Mesendoderm (in vitro differentiated cells): Measurements from ENCODE around the gene GALNT18.

Experiments used
- DNase-seq: peaks from one replicate; pipeline ENCODE4 v3.0.0; 2013
- H2AK5ac ChIP-seq: 2 replicates; pipeline ENCODE4 v1.6.1; 2013; ENCODE audit warnings: low read length, inconsistent platforms
- H2BK120ac ChIP-seq: 2 replicates; pipeline ENCODE4 v1.6.1; 2013; ENCODE audit warnings: low read depth, mild to moderate bottlenecking, low read length, moderate library complexity, mixed read lengths
- H2BK15ac ChIP-seq: replicated peaks from 2 replicates; pipeline ENCODE4 v1.6.1; 2013; ENCODE audit warnings: low read depth, mild to moderate bottlenecking, moderate library complexity
- H2BK5ac ChIP-seq: 2 replicates; pipeline ENCODE4 v1.6.1; 2013; ENCODE audit warnings: low read length, inconsistent platforms
- H3K18ac ChIP-seq: 2 replicates; pipeline ENCODE4 v1.6.1; 2013; ENCODE audit warnings: mild to moderate bottlenecking, low read length, mixed read lengths
- H3K23ac ChIP-seq: one replicate; pipeline ENCODE4 v1.6.1; 2013; ENCODE audit warnings: low read length
- H3K27ac ChIP-seq: 2 replicates; pipeline ENCODE4 v1.5.1; 2013; ENCODE audit warnings: low read depth, mild to moderate bottlenecking, inconsistent platforms, low read length, moderate library complexity
- H3K27me3 ChIP-seq: 2 replicates; pipeline ENCODE4 v1.6.1; 2013; ENCODE audit warnings: low read length, control low read depth, mild to moderate bottlenecking, inconsistent platforms; ENCODE audit not compliant: insufficient read depth, poor library complexity
- H3K36me3 ChIP-seq: 2 replicates; pipeline ENCODE4 v1.6.1; 2013; ENCODE audit warnings: low read length, inconsistent platforms; ENCODE audit not compliant: control insufficient read depth, insufficient read depth
- H3K4ac ChIP-seq: one replicate; pipeline ENCODE4 v1.6.1; 2013; ENCODE audit warnings: low read depth, mild to moderate bottlenecking, low read length, moderate library complexity
- H3K4me1 ChIP-seq: 2 replicates; pipeline ENCODE4 v1.6.1; 2013; ENCODE audit warnings: low read depth, low read length, inconsistent platforms; ENCODE audit not compliant: control insufficient read depth
- H3K4me2 ChIP-seq: 2 replicates; pipeline ENCODE4 v1.6.1; 2013; ENCODE audit warnings: low read length
- H3K4me3 ChIP-seq: 2 replicates; pipeline ENCODE4 v1.5.1; 2013; ENCODE audit warnings: mild to moderate bottlenecking, low read length
- H3K56ac ChIP-seq: one replicate; pipeline ENCODE4 v1.6.1; 2013; ENCODE audit warnings: low read length
- H3K79me1 ChIP-seq: 2 replicates; pipeline ENCODE4 v1.6.1; 2013; ENCODE audit warnings: low read length, inconsistent platforms
- H3K79me2 ChIP-seq: 2 replicates; pipeline ENCODE4 v1.6.1; 2013; ENCODE audit warnings: mild to moderate bottlenecking, low read length; ENCODE audit not compliant: control insufficient read depth, insufficient read depth
- H3K9ac ChIP-seq: 2 replicates; pipeline ENCODE4 v1.6.1; 2013; ENCODE audit warnings: low read length, inconsistent platforms
- H4K5ac ChIP-seq: one replicate; pipeline ENCODE4 v1.6.1; 2013; ENCODE audit warnings: low read length
- H4K8ac ChIP-seq: one replicate; pipeline ENCODE4 v1.6.1; 2013; ENCODE audit warnings: low read depth, mild to moderate bottlenecking, control low read depth, low read length, moderate library complexity
- WGBS: extraction: QIAGEN DNeasy Blood & Tissue Kit; methylation state at CpG from one replicate; pipeline ENCODE4 v1.1.7; 2013; ENCODE audit warnings: low lambda C conversion rate, missing lambda C conversion rate; ENCODE audit not compliant: insufficient coverage; ENCODE audit errors: extremely low coverage; 5-methylcytosine and 5-hydroxymethylcytosine counted together

The GALNT18 gene

GRCh38 chr11:11594162-11594561 is 27.6 kb downstream of the GALNT18 start:
- H2BK120ac ChIP-seq: no peak overlapping the region
- no peak overlapping the region for H2BK15ac ChIP-seq
- no peak overlapping the region for H3K23ac ChIP-seq
- no peak overlapping the region for H3K18ac ChIP-seq
- no peak overlapping the region for H3K4me2 ChIP-seq
- H3K36me3 ChIP-seq: no peaks in the 10 kb centered on the region
- peaks cover 11% of the 10 kb centered on the region for H3K4me1 ChIP-seq
- no peak overlapping the region for H3K4ac ChIP-seq
- H2AK5ac ChIP-seq: no peak overlapping the region
- DNase-seq: no peak
- H3K56ac ChIP-seq: no peak overlapping the region
- H3K79me1 ChIP-seq: no peaks in the 10 kb centered on the region
- H4K8ac ChIP-seq: no peak overlapping the region
- H3K4me3 ChIP-seq: no peak overlapping the region
- H2BK5ac ChIP-seq: no peak overlapping the region
- no peak overlapping the region for H3K27ac ChIP-seq
- H4K5ac ChIP-seq: no peak overlapping the region
- WGBS: no CpG with 5 or more reads among the region's 2 CpGs
- no peaks in the 10 kb centered on the region for H3K79me2 ChIP-seq
- no peak overlapping the region for H3K9ac ChIP-seq
- no peaks in the 10 kb centered on the region for H3K27me3 ChIP-seq

GRCh38 chr11:11592146-11592684 is 29.6 kb downstream of the GALNT18 start:
- Histone ChIP-seq H3K27me3 (no peaks in the 10 kb centered on the region), H2BK120ac (no peak overlapping the region), H2AK5ac (no peak overlapping the region), H3K36me3 (no peaks in the 10 kb centered on the region), H3K4me1 (peaks cover 19% of the 10 kb centered on the region), H3K4ac (no peak overlapping the region), H3K27ac (no peak overlapping the region), H4K5ac (no peak overlapping the region), H3K9ac (no peak overlapping the region), H3K23ac (no peak overlapping the region), H3K79me1 (no peaks in the 10 kb centered on the region), H3K79me2 (no peaks in the 10 kb centered on the region), H3K4me2 (no peak overlapping the region), H4K8ac (no peak overlapping the region), H3K18ac (no peak overlapping the region), H2BK5ac (no peak overlapping the region), H3K56ac (no peak overlapping the region), H3K4me3 (no peak overlapping the region), H2BK15ac (no peak overlapping the region)
- no peak for DNase-seq
- no CpG with 5 or more reads among the region's 8 CpGs for WGBS

- peak; percentile 68 for DNase-seq
- no CpG with 5 or more reads among the region's 4 CpGs for WGBS
- no peak overlapping the region for H3K9ac ChIP-seq
- peak overlapping the region; percentile 50 for H2BK120ac ChIP-seq
- H4K8ac ChIP-seq: no peak overlapping the region
- H3K4me1 ChIP-seq: peaks cover 19% of the 10 kb centered on the region
- H3K4me2 ChIP-seq: no peak overlapping the region
- H2AK5ac ChIP-seq: no peak overlapping the region
- H3K36me3 ChIP-seq: no peaks in the 10 kb centered on the region
- H3K27ac ChIP-seq: peak overlapping the region; percentile 23
- no peaks in the 10 kb centered on the region for H3K27me3 ChIP-seq
- no peaks in the 10 kb centered on the region for H3K79me2 ChIP-seq
- H3K56ac ChIP-seq: peak overlapping the region; percentile 58
- no peak overlapping the region for H2BK15ac ChIP-seq
- H3K4ac ChIP-seq: no peak overlapping the region
- H3K4me3 ChIP-seq: no peak overlapping the region
- peak overlapping the region; percentile 60 for H2BK5ac ChIP-seq
- H3K23ac ChIP-seq: no peak overlapping the region
- H3K18ac ChIP-seq: peak overlapping the region; percentile 51
- no peaks in the 10 kb centered on the region for H3K79me1 ChIP-seq
- H4K5ac ChIP-seq: no peak overlapping the region
Measured at GRCh38 chr11:11589437-11589836, 32.4 kb downstream of the GALNT18 start.

- peak; percentile 80 for DNase-seq
- Histone ChIP-seq H2AK5ac (no peak overlapping the region), H3K27ac (no peak overlapping the region), H3K9ac (no peak overlapping the region), H2BK5ac (peak overlapping the region; percentile 96), H4K8ac (no peak overlapping the region), H3K27me3 (no peaks in the 10 kb centered on the region), H2BK120ac (no peak overlapping the region), H2BK15ac (no peak overlapping the region), H3K79me1 (no peaks in the 10 kb centered on the region), H3K4me2 (no peak overlapping the region), H3K4me3 (no peak overlapping the region), H3K79me2 (no peaks in the 10 kb centered on the region), H3K23ac (no peak overlapping the region), H3K18ac (no peak overlapping the region), H3K36me3 (no peaks in the 10 kb centered on the region), H3K4ac (no peak overlapping the region), H4K5ac (no peak overlapping the region), H3K56ac (peak overlapping the region; percentile 69), H3K4me1 (peaks cover 19% of the 10 kb centered on the region)
- WGBS: no CpG with 5 or more reads among the region's 1 CpG
Measured at GRCh38 chr11:11588891-11589290, 32.9 kb downstream of the GALNT18 start.

DNA sequence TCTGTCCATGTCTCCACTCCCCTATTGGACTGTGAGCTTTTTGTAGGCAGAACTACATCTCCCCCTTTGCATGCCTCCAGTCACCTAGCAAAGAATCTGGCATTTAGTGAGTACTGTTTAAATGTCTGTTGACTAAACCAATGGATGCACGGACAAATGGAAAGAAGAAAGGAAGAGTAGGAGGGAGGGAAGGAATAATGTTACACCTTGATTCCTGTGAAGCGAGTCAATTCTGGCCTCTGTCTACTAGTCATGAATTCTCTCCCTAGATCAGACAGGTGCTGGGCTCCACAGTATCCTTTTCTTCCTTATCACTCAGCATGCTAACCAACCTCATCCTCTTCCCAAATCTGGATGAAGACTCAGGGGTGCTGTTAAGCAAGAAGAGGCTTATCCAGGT is 33.6 kb downstream of the GALNT18 start:
- no CpG with 5 or more reads among the region's 2 CpGs for WGBS
- H2BK120ac ChIP-seq: no peak overlapping the region
- no peaks in the 10 kb centered on the region for H3K36me3 ChIP-seq
- H3K79me1 ChIP-seq: no peaks in the 10 kb centered on the region
- H3K27me3 ChIP-seq: no peaks in the 10 kb centered on the region
- peak overlapping the region; percentile 53 for H2AK5ac ChIP-seq
- peak overlapping the region; percentile 90 for H3K4ac ChIP-seq
- H3K27ac ChIP-seq: peak overlapping the region; percentile 13
- peak overlapping the region; percentile 96 for H2BK5ac ChIP-seq
- H2BK15ac ChIP-seq: no peak overlapping the region
- no peak overlapping the region for H3K23ac ChIP-seq
- no peak overlapping the region for H3K4me2 ChIP-seq
- H4K5ac ChIP-seq: peak overlapping the region; percentile 30
- H3K56ac ChIP-seq: peak overlapping the region; percentile 69
- DNase-seq: no peak
- H3K4me1 ChIP-seq: peaks cover 19% of the 10 kb centered on the region
- H4K8ac ChIP-seq: no peak overlapping the region
- no peak overlapping the region for H3K18ac ChIP-seq
- no peaks in the 10 kb centered on the region for H3K79me2 ChIP-seq
- H3K9ac ChIP-seq: peak overlapping the region; percentile 21
- no peak overlapping the region for H3K4me3 ChIP-seq

DNA sequence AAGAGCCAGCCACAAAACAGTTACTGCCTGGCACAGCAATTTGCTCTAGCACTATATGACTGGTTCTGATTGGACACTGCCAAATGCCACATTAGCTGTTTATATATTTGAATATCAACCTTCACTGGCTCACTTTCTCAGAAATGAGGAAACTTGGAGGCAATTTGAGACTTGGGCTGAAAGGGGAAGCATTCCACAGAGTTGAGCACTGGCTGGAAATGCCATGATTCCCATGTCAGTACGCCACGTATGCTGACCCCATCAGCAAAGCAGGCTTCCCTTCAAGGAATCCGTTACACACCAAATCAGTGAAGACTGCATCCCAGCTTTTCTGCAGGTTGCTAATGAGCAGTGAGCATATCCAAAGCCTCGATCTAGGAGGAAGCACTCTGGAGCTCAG is 34.7 kb downstream of the GALNT18 start:
- no peak for DNase-seq

More for the DNA sequence above, 34.7 kb downstream of the GALNT18 start:
- Histone ChIP-seq H4K8ac (no peak overlapping the region), H3K4me3 (no peak overlapping the region), H3K79me1 (no peaks in the 10 kb centered on the region), H2BK120ac (no peak overlapping the region), H3K4me2 (no peak overlapping the region), H3K4me1 (peaks cover 23% of the 10 kb centered on the region), H4K5ac (no peak overlapping the region), H3K9ac (no peak overlapping the region), H3K18ac (no peak overlapping the region), H3K23ac (no peak overlapping the region), H3K36me3 (no peaks in the 10 kb centered on the region), H3K27me3 (no peaks in the 10 kb centered on the region), H3K56ac (no peak overlapping the region), H2BK15ac (no peak overlapping the region), H2AK5ac (no peak overlapping the region), H3K27ac (no peak overlapping the region), H3K79me2 (no peaks in the 10 kb centered on the region), H2BK5ac (no peak overlapping the region), H3K4ac (no peak overlapping the region)
- WGBS: no CpG with 5 or more reads among the region's 4 CpGs
